WTC11 (cell line): ENCODE results near the gene MEX3C.

Source experiments
- ATF2 ChIP-seq: sonication (generic); formaldehyde crosslinking; IDR thresholded peaks from 2 replicates; pipeline ENCODE4 v1.8.1; 2022; ENCODE audit warnings: low read depth, missing genetic modification reagents, borderline replicate concordance
- ATF3 ChIP-seq: sonication (generic); formaldehyde crosslinking; conservative IDR thresholded peaks from 2 replicates; pipeline ENCODE4 v1.8.1; 2022; ENCODE audit warnings: mild to moderate bottlenecking, missing genetic modification reagents
- CBFB ChIP-seq: sonication (generic); formaldehyde crosslinking; IDR thresholded peaks from 2 replicates; pipeline ENCODE4 v1.8.1; 2022; ENCODE audit warnings: mild to moderate bottlenecking, low read depth, missing genetic modification reagents
- CTCF ChIP-seq: fragments of 200-600 bp; IDR thresholded peaks from 2 replicates; pipeline ENCODE4 v1.8.0; 2022; ENCODE audit warnings: antibody characterized with exemption
- IRF2 ChIP-seq: sonication (generic); formaldehyde crosslinking; IDR thresholded peaks from 2 replicates; pipeline ENCODE4 v1.8.0; 2022; ENCODE audit warnings: low read depth, missing genetic modification reagents, borderline replicate concordance
- ZBTB21 ChIP-seq: sonication (generic); formaldehyde crosslinking; IDR thresholded peaks from 2 replicates; pipeline ENCODE4 v1.8.1; 2023; ENCODE audit warnings: mild to moderate bottlenecking, missing genetic modification reagents, borderline replicate concordance

GRCh38 chr18:51196118-51196810 lies 1.2 kb downstream of the MEX3C start:
- TF ChIP-seq ZBTB21 (CRISPR knock-in tag) = no peak
- no peak for TF ChIP-seq ATF2 (CRISPR knock-in tag)
- TF ChIP-seq ATF3 (CRISPR knock-in tag) = no peak
- no peak for TF ChIP-seq CTCF
- no peak for TF ChIP-seq IRF2 (CRISPR knock-in tag)
- no peak for TF ChIP-seq CBFB (CRISPR knock-in tag)
